HepG2 (cell line): ENCODE data around the gene ABHD15. TPM values are rescaled to one million over a fixed set of nuclear protein-coding genes. Genes with fewer than 3 reads are reported as not detected.
A peak's percentile ranks its signal among the peaks of the same experiment; 100 is the strongest.

Source experiments
- AFF4 ChIP-seq: sonication (generic); formaldehyde crosslinking; IDR thresholded peaks from 2 replicates; pipeline ENCODE4 v1.4.0; 2020; ENCODE audit warnings: missing genetic modification reagents
- ASH2L ChIP-seq: fragments of 300-600, 200-600 bp; sonication (generic); IDR thresholded peaks from 2 replicates; pipeline ENCODE4 v1.7.0; 2017; ENCODE audit warnings: low read depth, mild to moderate bottlenecking, moderate library complexity, mixed read lengths, low read length; ENCODE audit not compliant: insufficient read length
- CEBPG ChIP-seq: IDR thresholded peaks from 2 replicates; pipeline ENCODE4 v1.6.1; 2016
- FOXC1 ChIP-seq: sonication (generic); formaldehyde crosslinking; IDR thresholded peaks from 2 replicates; pipeline ENCODE4 v1.8.0; 2022; ENCODE audit warnings: mild to moderate bottlenecking, missing genetic modification reagents, borderline replicate concordance
- MXD1 ChIP-seq: sonication (generic); formaldehyde crosslinking; IDR thresholded peaks from 2 replicates; pipeline ENCODE4 v1.4.0; 2020; ENCODE audit warnings: mild to moderate bottlenecking, missing genetic modification reagents
- RORA ChIP-seq: sonication (generic); formaldehyde crosslinking; IDR thresholded peaks from 2 replicates; pipeline ENCODE4 v1.5.0; 2020; ENCODE audit warnings: mild to moderate bottlenecking, missing genetic modification reagents, moderate library complexity
- SMAD3 ChIP-seq: sonication (generic); formaldehyde crosslinking; IDR thresholded peaks from 2 replicates; pipeline ENCODE4 v1.4.0; 2020; ENCODE audit warnings: missing genetic modification reagents
- SMAD9 ChIP-seq: sonication (generic); formaldehyde crosslinking; IDR thresholded peaks from 2 replicates; pipeline ENCODE4 v1.5.1; 2020; ENCODE audit warnings: mild to moderate bottlenecking, missing genetic modification reagents
- SP2 ChIP-seq: sonication (generic); formaldehyde crosslinking; IDR thresholded peaks from 2 replicates; pipeline ENCODE4 v1.5.1; 2020; ENCODE audit warnings: mild to moderate bottlenecking, missing genetic modification reagents
- SRF ChIP-seq: IDR thresholded peaks from 2 replicates; pipeline ENCODE4 v1.6.1; 2011; ENCODE audit warnings: mild to moderate bottlenecking, low read depth, low read length, moderate library complexity
- ZBTB21 ChIP-seq: sonication (generic); formaldehyde crosslinking; IDR thresholded peaks from 2 replicates; pipeline ENCODE4 v1.4.0; 2020; ENCODE audit warnings: missing genetic modification reagents
- ZEB1 ChIP-seq: IDR thresholded peaks from 2 replicates; pipeline ENCODE4 v1.6.1; 2012; ENCODE audit warnings: mild to moderate bottlenecking, low read depth, inconsistent platforms; ENCODE audit not compliant: insufficient replicate concordance
- ZFP36L1 ChIP-seq: sonication (generic); formaldehyde crosslinking; IDR thresholded peaks from 2 replicates; pipeline ENCODE4 v1.8.0; 2022; ENCODE audit warnings: mild to moderate bottlenecking, missing genetic modification reagents, moderate library complexity
- ZNF256 ChIP-seq: sonication (generic); formaldehyde crosslinking; conservative IDR thresholded peaks from 2 replicates; pipeline ENCODE4 v1.4.0; 2020; ENCODE audit warnings: missing genetic modification reagents
- ZNF274 ChIP-seq: sonication (generic); formaldehyde crosslinking; IDR thresholded peaks from 2 replicates; pipeline ENCODE4 v1.5.1; 2020; ENCODE audit warnings: mild to moderate bottlenecking, missing genetic modification reagents
- ZNF468 ChIP-seq: sonication (generic); formaldehyde crosslinking; IDR thresholded peaks from 2 replicates; pipeline ENCODE4 v1.8.0; 2022; ENCODE audit warnings: mild to moderate bottlenecking, moderate library complexity, missing genetic modification reagents
- ZNF607 ChIP-seq: sonication (generic); formaldehyde crosslinking; IDR thresholded peaks from 2 replicates; pipeline ENCODE4 v1.5.1; 2020; ENCODE audit warnings: missing genetic modification reagents, mild to moderate bottlenecking, borderline replicate concordance
- ZNF746 ChIP-seq: sonication (generic); formaldehyde crosslinking; IDR thresholded peaks from 2 replicates; pipeline ENCODE4 v1.8.0; 2022; ENCODE audit warnings: mild to moderate bottlenecking, missing genetic modification reagents
- ZNF776 ChIP-seq: sonication (generic); formaldehyde crosslinking; IDR thresholded peaks from 2 replicates; pipeline ENCODE4 v1.4.0; 2020; ENCODE audit warnings: mild to moderate bottlenecking, missing genetic modification reagents
- ZNF790 ChIP-seq: sonication (generic); formaldehyde crosslinking; IDR thresholded peaks from 2 replicates; pipeline ENCODE4 v1.8.0; 2022; ENCODE audit warnings: missing genetic modification reagents, mild to moderate bottlenecking, borderline replicate concordance
- ZUFSP ChIP-seq: sonication (generic); formaldehyde crosslinking; IDR thresholded peaks from 2 replicates; pipeline ENCODE4 v1.9.0; 2021; ENCODE audit warnings: missing genetic modification reagents, mild to moderate bottlenecking, borderline replicate concordance
- polyA plus RNA-seq, 8 experiments: library from polyadenylated mRNA; depleted of rRNA in 3 of 8; stranded (reverse) in 7 of 8; unstranded in 1 of 8; fragments of >200 nt; fragmentation: Illumina TruSeq in 4 of 8; extraction: Trizol in 4 of 8; gene quantifications; 2 replicates each; pipeline versions ENCODE4 v1.2.1 to v1.2.3, GENCODE V29; 2011 to 2016; ENCODE audit warnings: low read depth in 4 of 8, missing spikeins in 1 of 8, mixed read lengths in 1 of 8; ENCODE audit not compliant: insufficient read depth in 1 of 8
- total RNA-seq, 5 experiments: library from RNA; depleted of rRNA; stranded (reverse); fragments of >200 nt; fragmentation: Illumina TruSeq; extraction: Trizol; gene quantifications; 2 replicates each; pipeline ENCODE4 v1.2.3, GENCODE V29; 2016; ENCODE audit warnings: low read depth in 1 of 5
- TF ChIP-seq, protein P1 (sequence below): sonication (generic); formaldehyde crosslinking; IDR thresholded peaks from 2 replicates; pipeline ENCODE4 v1.4.0; 2020; ENCODE audit warnings: low read depth, mild to moderate bottlenecking, missing genetic modification reagents
- TF ChIP-seq, protein P2 (sequence below): sonication (generic); formaldehyde crosslinking; IDR thresholded peaks from 2 replicates; pipeline ENCODE4 v1.8.1; 2023; ENCODE audit warnings: mild to moderate bottlenecking, moderate library complexity, missing genetic modification reagents

Gene ABHD15
- total and polyA plus RNA-seq, 2 of the 13 experiments (the other 11 are each of a cell fraction or from before 2014, with no cell fraction given): 2.4 to 7.7 TPM

DNA sequence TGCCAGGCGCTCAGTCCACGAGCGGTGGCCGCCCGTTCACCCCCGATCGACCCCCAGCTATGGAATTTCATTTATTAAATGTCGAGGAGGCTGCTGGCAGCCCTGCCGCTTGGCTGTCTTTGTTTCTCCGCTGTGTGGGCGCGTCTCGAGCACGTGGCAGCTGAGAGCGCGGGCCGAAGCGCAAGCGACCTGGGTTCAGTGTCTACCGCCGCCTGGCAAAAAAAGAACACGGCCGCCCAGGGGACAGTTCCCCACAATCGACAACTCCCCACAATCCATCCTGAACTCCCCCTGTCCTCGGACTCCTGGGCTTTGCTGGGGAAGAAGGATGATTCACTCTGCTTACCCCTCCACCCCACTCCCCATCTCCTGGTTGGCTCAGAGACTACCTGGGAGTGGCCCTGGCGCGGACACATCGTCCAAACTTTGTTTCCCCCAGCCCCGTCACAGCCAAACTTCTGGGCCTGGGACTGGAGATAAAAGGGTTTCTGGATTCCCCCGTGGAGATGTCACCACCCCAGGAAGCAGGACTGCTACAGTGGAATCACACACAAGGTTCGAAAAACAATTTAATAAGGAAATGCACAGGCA lies 24.4 kb upstream of the ABHD15 start (continued):
- no peak for TF ChIP-seq AFF4 (CRISPR knock-in tag)
- TF ChIP-seq CEBPG (CRISPR knock-in tag): no peak
- no peak for TF ChIP-seq SMAD9 (CRISPR knock-in tag)
- TF ChIP-seq FOXC1 (CRISPR knock-in tag): peak; percentile 49
- TF ChIP-seq ZFP36L1 (CRISPR knock-in tag): no peak
- TF ChIP-seq SMAD3 (CRISPR knock-in tag): 0 out of 2 replicates have a peak, but pooled peaks have one; percentile 15
- 0 out of 2 replicates have a peak, but pooled peaks have one; percentile 4 for TF ChIP-seq MXD1 (CRISPR knock-in tag)
- no peak for TF ChIP-seq ZNF746 (CRISPR knock-in tag)
- TF ChIP-seq RORA (CRISPR knock-in tag): no peak
- 0 out of 2 replicates have a peak, but pooled peaks have one; percentile 69 for TF ChIP-seq ZNF790 (CRISPR knock-in tag)
- no peak for TF ChIP-seq ASH2L
- no peak for TF ChIP-seq ZNF274 (CRISPR knock-in tag)
- TF ChIP-seq ZEB1: peak; percentile 37
- TF ChIP-seq, protein P1, sequence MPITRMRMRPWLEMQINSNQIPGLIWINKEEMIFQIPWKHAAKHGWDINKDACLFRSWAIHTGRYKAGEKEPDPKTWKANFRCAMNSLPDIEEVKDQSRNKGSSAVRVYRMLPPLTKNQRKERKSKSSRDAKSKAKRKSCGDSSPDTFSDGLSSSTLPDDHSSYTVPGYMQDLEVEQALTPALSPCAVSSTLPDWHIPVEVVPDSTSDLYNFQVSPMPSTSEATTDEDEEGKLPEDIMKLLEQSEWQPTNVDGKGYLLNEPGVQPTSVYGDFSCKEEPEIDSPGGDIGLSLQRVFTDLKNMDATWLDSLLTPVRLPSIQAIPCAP (CRISPR knock-in tag): no peak
- no peak for TF ChIP-seq SRF
- TF ChIP-seq ZNF607 (CRISPR knock-in tag): peak; percentile 23; the same call in 1 of the 2 replicates
- 0 out of 2 replicates have a peak, but pooled peaks have one; percentile 10 for TF ChIP-seq SP2
- TF ChIP-seq ZUFSP: no peak
- no peak for TF ChIP-seq ZNF256
- TF ChIP-seq ZBTB21: no peak
- TF ChIP-seq, protein P2, sequence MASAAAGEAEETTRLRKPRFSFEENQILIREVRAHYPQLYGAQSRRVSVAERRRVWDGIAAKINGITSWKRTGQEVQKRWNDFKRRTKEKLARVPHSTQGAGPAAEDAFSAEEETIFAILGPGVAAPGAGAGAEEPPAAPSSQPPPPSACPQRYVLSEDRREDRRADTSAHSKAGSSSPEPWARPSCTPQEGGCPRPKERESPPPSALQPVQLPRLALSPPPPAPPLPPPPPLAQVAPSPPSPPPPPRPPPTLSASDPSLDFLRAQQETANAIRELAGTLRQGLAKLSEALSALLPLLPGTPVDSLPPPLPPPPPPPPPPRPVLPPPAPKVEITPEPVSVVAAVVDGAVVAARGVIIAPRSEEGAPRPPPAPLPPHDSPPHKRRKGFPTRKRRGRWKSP (CRISPR knock-in tag): no peak
- TF ChIP-seq ZNF468 (CRISPR knock-in tag): no peak
- no peak; the same call in 1 of the 2 replicates for TF ChIP-seq ZNF776 (CRISPR knock-in tag)
